Muscle layer of duodenum (tissue), 2 donors: Measurements from ENCODE around the gene C4orf51.

Experiments
- H3K27ac ChIP-seq: one replicate; pipeline ENCODE4 v1.7.0; 2013; ENCODE audit warnings: mild to moderate bottlenecking, low read length
- H3K27me3 ChIP-seq: one replicate; pipeline ENCODE4 v1.7.0; 2013; ENCODE audit warnings: low read depth, mild to moderate bottlenecking, control low read depth, low read length
- H3K36me3 ChIP-seq, 2 donors: one replicate each; pipeline ENCODE4 v1.7.0; 2013; ENCODE audit warnings: low read length in 2 of 2, control low read depth in 1 of 2, mild to moderate bottlenecking in 1 of 2; ENCODE audit not compliant: insufficient read depth in 2 of 2, control insufficient read depth in 1 of 2
- H3K4me1 ChIP-seq, 2 donors: one replicate each; pipeline ENCODE4 v1.7.0; 2013; ENCODE audit warnings: low read length in 2 of 2, mild to moderate bottlenecking in 2 of 2, control low read depth in 1 of 2, moderate library complexity in 1 of 2; ENCODE audit not compliant: insufficient read depth in 2 of 2, control insufficient read depth in 1 of 2
- H3K4me3 ChIP-seq, 2 donors: one replicate each; pipeline ENCODE4 v1.7.0; 2013; ENCODE audit warnings: low read length in 2 of 2, low read depth in 1 of 2, mild to moderate bottlenecking in 1 of 2
- H3K9me3 ChIP-seq, 2 donors: one replicate each; pipeline ENCODE4 v1.7.0; 2013; ENCODE audit warnings: low read length in 2 of 2, control low read depth in 1 of 2, mild to moderate bottlenecking in 1 of 2; ENCODE audit not compliant: control insufficient read depth in 1 of 2
- donor health status: healthy.

C4orf51 gene

DNA sequence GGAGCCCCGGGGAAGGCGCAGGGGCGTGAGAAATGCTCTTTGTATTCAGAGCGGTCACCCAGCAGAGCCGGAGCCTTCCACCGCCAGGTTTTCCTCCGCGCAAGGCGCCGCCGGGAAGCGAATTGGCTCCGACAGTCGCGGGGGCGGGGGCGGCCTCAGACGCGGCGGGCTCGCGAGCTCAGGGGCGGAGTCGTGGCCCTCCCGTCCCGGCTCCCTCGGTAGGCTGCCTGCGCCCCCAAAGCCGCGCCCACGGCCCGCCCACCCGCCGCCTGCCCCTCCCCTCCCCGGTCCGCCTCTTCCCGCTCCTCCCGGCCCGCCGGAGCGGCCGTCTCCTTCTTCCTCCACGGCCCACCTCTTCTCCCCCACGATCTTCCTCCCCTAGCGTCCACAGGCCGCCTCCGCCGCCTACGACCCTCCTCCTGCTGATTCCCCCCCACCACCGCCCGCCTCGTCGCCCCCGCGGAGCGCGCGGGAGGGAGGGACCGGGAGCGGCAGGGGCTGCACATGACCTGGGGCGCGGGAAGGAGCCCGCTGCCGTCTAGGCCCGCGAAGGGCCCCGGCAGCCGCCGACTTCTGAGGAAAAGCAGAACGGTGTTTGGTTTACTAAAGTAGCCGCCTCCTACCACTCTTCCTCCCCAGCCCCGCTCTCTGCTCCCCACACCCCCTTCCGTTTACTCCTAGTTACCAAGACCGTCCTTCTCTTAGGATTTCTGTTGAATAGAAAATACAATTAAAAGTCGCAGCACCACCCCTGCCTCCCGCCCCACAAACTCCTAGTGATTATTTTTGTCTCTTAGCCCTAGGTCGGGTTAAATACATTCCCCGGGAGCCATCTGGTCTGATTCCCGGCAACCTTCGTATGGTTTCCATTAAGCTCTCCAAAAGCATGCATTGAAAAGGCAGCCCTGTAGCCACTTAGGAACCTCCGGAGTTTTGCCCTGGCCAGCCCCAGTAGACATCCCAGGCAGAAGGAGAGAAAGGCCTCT, 53.2 kb downstream of the C4orf51 start:
- Histone ChIP-seq H3K4me1 (peaks cover 3 to 23% of the 10 kb centered on the region in 2 donors), H3K27me3 (no peaks in the 10 kb centered on the region), H3K9me3 (no peaks in the 10 kb centered on the region), H3K4me3 (peak overlapping the region; percentile 49 to 62), H3K36me3 (peaks cover 0 to 12% of the 10 kb centered on the region in 2 donors), H3K27ac (peak overlapping the region; percentile 94)

DNA sequence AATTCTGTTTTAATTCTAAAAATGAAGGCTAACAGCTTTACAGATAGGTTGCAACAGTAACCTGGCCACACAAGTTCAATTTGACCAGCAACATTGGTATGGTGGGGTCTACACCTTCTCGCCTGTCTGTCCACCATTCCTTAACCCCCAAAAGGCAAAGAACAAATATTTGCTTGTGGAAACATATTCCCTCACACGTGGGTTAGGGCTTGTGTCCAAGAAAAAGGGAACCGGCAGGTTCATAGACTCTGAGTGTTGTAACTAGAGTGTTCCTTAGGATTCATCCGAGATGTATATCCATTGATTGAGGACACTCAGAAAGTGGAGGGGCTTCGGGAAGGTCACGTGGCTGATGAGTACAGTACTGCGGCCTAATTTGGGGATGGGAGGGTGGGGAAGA, 54.1 kb downstream of the C4orf51 start:
- H3K27me3 ChIP-seq: no peaks in the 10 kb centered on the region
- peak overlapping the region in 1 of 2 donors; percentile 62 for H3K4me3 ChIP-seq
- peaks cover 3 to 23% of the 10 kb centered on the region in 2 donors for H3K4me1 ChIP-seq
- H3K9me3 ChIP-seq: no peaks in the 10 kb centered on the region
- peak overlapping the region; percentile 94 for H3K27ac ChIP-seq
- peaks cover 0 to 12% of the 10 kb centered on the region in 2 donors for H3K36me3 ChIP-seq

GRCh38 chr4:145734576-145735346, 54.8 kb downstream of the C4orf51 start:
- peaks cover 0 to 12% of the 10 kb centered on the region in 2 donors for H3K36me3 ChIP-seq
- H3K27me3 ChIP-seq: no peaks in the 10 kb centered on the region
- H3K9me3 ChIP-seq: no peaks in the 10 kb centered on the region
- no peak overlapping the region for H3K4me3 ChIP-seq
- H3K4me1 ChIP-seq: peaks cover 3 to 23% of the 10 kb centered on the region in 2 donors
- H3K27ac ChIP-seq: peak overlapping the region; percentile 94

DNA sequence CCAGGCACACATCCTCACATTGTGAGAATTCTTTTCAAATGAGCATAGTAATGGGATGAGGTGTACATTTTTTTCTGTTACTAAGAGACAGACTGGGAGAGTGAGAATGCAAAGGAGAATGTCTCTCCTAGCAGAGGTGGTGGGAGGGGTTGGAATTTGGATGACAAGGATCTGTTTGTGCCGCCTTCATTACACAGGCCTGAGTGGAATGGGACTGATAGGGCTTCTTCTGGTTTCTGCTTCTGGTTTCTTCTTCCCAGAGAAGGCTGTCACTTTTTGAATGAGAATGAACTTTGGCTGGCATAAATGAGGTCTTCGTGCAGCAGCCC, 55.4 kb downstream of the C4orf51 start:
- no peaks in the 10 kb centered on the region for H3K27me3 ChIP-seq
- H3K4me3 ChIP-seq: no peak overlapping the region
- H3K4me1 ChIP-seq: peaks cover 3 to 23% of the 10 kb centered on the region in 2 donors
- no peaks in the 10 kb centered on the region for H3K9me3 ChIP-seq
- H3K27ac ChIP-seq: peak overlapping the region; percentile 94
- peaks cover 0 to 12% of the 10 kb centered on the region in 2 donors for H3K36me3 ChIP-seq

DNA sequence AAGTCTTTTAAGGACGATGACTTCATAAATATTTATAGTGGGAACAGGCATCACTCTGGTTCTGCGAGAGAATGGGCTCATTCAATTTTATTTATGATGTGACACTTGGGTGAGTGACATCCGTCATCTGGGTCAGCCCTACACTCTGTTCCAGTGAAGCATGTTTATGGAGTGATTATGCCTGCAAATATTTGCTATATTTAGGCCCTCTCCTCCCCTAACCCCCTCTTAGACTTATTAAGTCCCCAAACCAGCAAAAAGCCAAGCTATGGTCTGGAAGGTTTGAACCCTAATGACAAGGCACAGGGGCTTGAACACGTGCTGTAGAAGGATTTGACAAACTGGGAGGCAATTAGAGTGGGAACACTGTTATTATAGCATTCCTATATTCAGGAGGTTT, 55.9 kb downstream of the C4orf51 start:
- Histone ChIP-seq H3K4me1 (peaks cover 3 to 25% of the 10 kb centered on the region in 2 donors), H3K27ac (peak overlapping the region; percentile 94), H3K4me3 (no peak overlapping the region), H3K27me3 (no peaks in the 10 kb centered on the region), H3K9me3 (no peaks in the 10 kb centered on the region), H3K36me3 (peaks cover 0 to 12% of the 10 kb centered on the region in 2 donors)

DNA sequence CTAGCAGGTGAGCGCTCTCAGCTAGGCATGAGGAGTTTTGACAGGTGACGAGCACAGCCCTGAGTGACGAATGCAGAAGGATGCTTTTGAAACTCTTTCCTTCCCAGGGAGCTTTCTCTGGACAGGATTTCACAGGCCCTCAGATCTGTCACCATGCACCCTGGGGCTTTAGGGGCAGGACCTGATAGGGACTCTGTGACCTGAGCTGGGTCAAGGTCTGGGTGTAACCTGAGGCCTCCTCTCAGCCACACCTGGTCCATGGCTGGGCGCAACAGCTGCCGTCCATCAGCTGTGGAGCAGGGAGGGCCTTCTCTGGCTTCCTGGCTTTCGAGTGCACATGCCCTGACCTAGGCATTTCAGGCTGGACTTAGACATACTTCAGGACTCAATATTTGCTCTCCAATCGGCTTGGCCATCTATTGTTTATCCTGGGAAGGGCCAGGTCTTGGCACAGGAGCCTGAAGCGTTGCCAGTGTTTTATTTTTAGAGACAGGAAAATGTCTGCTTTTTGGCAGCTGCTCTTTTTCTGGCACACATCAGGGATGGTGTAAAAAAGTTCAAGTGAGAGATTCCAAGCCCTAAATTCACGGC, 56.4 kb downstream of the C4orf51 start:
- H3K27me3 ChIP-seq: no peaks in the 10 kb centered on the region
- peak overlapping the region; percentile 94 for H3K27ac ChIP-seq
- no peak overlapping the region for H3K4me3 ChIP-seq
- peaks cover 0 to 12% of the 10 kb centered on the region in 2 donors for H3K36me3 ChIP-seq
- H3K4me1 ChIP-seq: peaks cover under 1 to 25% of the 10 kb centered on the region in 2 donors
- H3K9me3 ChIP-seq: no peaks in the 10 kb centered on the region

DNA sequence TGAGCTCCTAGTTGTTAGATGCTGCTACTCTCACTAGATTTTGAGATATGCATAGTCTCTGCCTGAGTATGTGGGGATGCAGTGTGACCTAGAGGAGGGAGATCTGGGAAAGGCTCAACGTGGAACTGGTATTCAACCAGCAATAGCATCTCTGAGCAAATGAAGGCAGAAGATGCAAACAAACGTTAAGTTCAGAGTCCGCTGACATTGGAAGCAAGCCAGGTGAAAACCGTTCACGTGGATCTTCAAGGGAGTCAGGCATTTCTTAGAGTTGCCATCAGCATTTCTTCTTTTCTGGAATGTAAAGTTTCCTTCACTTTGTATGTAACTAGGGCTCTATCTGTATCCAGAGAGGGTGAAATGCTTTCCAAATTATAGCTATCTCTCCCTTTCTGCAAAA, 59.9 kb downstream of the C4orf51 start:
- H3K4me3 ChIP-seq: no peak overlapping the region
- no peaks in the 10 kb centered on the region for H3K9me3 ChIP-seq
- no peaks in the 10 kb centered on the region for H3K27me3 ChIP-seq
- peaks cover 0 to 25% of the 10 kb centered on the region in 2 donors for H3K4me1 ChIP-seq
- no peak overlapping the region for H3K27ac ChIP-seq
- H3K36me3 ChIP-seq: peaks cover 0 to 3% of the 10 kb centered on the region in 2 donors

DNA sequence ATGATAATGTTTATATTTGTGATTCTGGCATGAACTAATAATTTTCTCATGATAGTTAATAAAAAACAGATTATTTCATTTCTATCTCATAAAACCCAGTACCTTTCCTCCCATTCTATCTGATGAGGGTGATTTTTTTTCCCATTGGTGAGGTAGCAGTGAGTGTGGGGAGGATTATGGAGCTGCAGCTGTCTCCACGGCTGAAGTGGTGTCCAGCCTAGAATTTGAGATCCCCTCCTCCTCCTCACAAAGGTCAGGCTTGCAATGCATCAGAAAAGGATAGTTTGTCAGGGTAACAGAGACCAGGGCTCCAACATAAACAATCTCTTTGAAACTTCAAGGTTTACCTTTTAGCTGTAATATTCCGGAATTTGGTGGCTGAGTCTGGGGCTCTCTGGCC, 60.9 kb downstream of the C4orf51 start:
- H3K27me3 ChIP-seq: no peaks in the 10 kb centered on the region
- no peaks in the 10 kb centered on the region for H3K9me3 ChIP-seq

DNA sequence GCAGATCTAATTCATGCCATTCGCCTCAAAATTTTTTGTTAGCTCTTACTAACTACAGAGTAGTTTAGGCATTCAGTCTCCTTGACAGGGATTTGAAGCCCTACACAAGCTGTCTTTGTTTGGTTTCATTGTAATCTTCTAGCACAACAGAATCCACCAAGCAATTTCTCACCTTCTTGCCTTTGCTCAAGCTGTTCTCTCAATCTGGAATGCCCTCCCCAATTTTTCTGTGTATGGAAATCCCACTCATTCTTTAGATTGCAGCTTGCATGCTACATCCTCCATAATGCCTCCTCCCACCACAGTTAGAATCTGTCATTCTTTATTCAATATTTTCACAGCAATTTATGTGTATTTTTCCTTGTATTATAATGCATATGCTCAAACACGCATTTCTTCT, 63.7 kb downstream of the C4orf51 start:
- Histone ChIP-seq H3K9me3 (no peaks in the 10 kb centered on the region), H3K27me3 (no peaks in the 10 kb centered on the region), H3K4me1 (peaks cover 0 to 8% of the 10 kb centered on the region in 2 donors), H3K4me3 (no peak overlapping the region), H3K36me3 (no peaks in the 10 kb centered on the region), H3K27ac (no peak overlapping the region)

More for the DNA sequence above, 60.9 kb downstream of the C4orf51 start:
- Histone ChIP-seq H3K4me3 (no peak overlapping the region), H3K27ac (no peak overlapping the region), H3K36me3 (no peaks in the 10 kb centered on the region), H3K4me1 (peaks cover 0 to 18% of the 10 kb centered on the region in 2 donors)

- H3K27ac ChIP-seq: no peak overlapping the region
Measured at GRCh38 chr4:145755802-145756201, 75.9 kb downstream of the C4orf51 start.

DNA sequence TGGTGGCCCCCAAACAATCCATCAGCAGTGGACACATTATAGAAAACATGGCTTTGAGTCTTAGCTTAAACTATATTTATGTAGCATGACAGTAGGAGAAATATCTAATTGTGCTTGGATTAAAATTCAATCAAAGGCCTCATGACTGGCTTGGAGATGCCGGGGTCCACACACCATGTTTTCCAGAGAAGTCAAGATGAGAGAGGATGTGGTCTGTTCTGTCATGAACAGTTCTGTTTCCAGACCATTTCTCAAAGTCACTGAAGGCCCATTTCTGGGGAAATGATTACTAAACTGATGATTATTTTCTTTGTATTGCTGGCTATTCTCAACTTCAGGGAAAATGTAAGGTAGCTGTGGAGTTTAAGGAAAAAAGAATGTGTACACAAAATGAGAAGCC, 76.3 kb downstream of the C4orf51 start:
- H3K27me3 ChIP-seq: no peaks in the 10 kb centered on the region
- H3K27ac ChIP-seq: no peak overlapping the region
- H3K36me3 ChIP-seq: peaks cover 8 to 14% of the 10 kb centered on the region in 2 donors
- no peaks in the 10 kb centered on the region for H3K4me1 ChIP-seq
- no peak overlapping the region for H3K4me3 ChIP-seq
- H3K9me3 ChIP-seq: no peaks in the 10 kb centered on the region

More at GRCh38 chr4:145755802-145756201, 75.9 kb downstream of the C4orf51 start:
- H3K4me3 ChIP-seq: no peak overlapping the region
- H3K36me3 ChIP-seq: peaks cover 6 to 9% of the 10 kb centered on the region in 2 donors
- no peaks in the 10 kb centered on the region for H3K9me3 ChIP-seq
- H3K27me3 ChIP-seq: no peaks in the 10 kb centered on the region
- no peaks in the 10 kb centered on the region for H3K4me1 ChIP-seq
